Smooth muscle cell (in vitro differentiated cells): Measurements from ENCODE around the gene TTLL9. TPM values are rescaled to one million over a fixed set of nuclear protein-coding genes. Genes with fewer than 3 reads are reported as not detected.

Experiments
- DNase-seq: peaks from one replicate; lab custom pipeline; 2025; ENCODE audit not compliant: unreplicated experiment; lab: John Stamatoyannopoulos, UW
- H2AFZ ChIP-seq: fragments of 200-600 bp; sonication (generic); 2 replicates; pipeline ENCODE4 v1.6.0; 2016; ENCODE audit warnings: antibody characterized with exemption, low read depth, mild to moderate bottlenecking
- H3F3A ChIP-seq: fragments of 200-600 bp; sonication (generic); 2 replicates; pipeline ENCODE4 v1.6.0; 2017; ENCODE audit warnings: antibody characterized with exemption, low read depth
- H3K27ac ChIP-seq: fragments of 200-600 bp; sonication (generic); 2 replicates; pipeline ENCODE4 v1.5.1; 2016; ENCODE audit warnings: low read depth, mild to moderate bottlenecking
- H3K27me3 ChIP-seq: fragments of 200-600 bp; sonication (generic); 2 replicates; pipeline ENCODE4 v1.6.1; 2016; ENCODE audit warnings: low read depth, mild to moderate bottlenecking
- H3K36me3 ChIP-seq: fragments of 200-600 bp; sonication (generic); 2 replicates; pipeline ENCODE4 v1.5.1; 2016; ENCODE audit warnings: low read depth
- H3K4me1 ChIP-seq: fragments of 200-600 bp; sonication (generic); 2 replicates; pipeline ENCODE4 v1.5.1; 2016; ENCODE audit warnings: low read depth
- H3K4me2 ChIP-seq: fragments of 200-600 bp; sonication (generic); 2 replicates; pipeline ENCODE4 v1.6.0; 2016; ENCODE audit warnings: mild to moderate bottlenecking
- H3K4me3 ChIP-seq: fragments of 200-600 bp; sonication (generic); 2 replicates; pipeline ENCODE4 v1.5.1; 2016; ENCODE audit warnings: mild to moderate bottlenecking
- H3K79me2 ChIP-seq: fragments of 200-600 bp; sonication (generic); 2 replicates; pipeline ENCODE4 v1.6.0; 2016; ENCODE audit warnings: low read depth, mild to moderate bottlenecking
- H3K9ac ChIP-seq: fragments of 200-600 bp; sonication (generic); 2 replicates; pipeline ENCODE4 v1.6.0; 2016; ENCODE audit warnings: low read depth
- H3K9me3 ChIP-seq: fragments of 200-600 bp; sonication (generic); replicated peaks from 2 replicates; pipeline ENCODE4 v1.5.1; 2016; ENCODE audit warnings: low read depth
- H4K20me1 ChIP-seq: fragments of 200-600 bp; sonication (generic); 2 replicates; pipeline ENCODE4 v1.6.0; 2016; ENCODE audit warnings: low read depth
- CTCF ChIP-seq: fragments of 200-600 bp; sonication (generic); IDR thresholded peaks from 2 replicates; pipeline ENCODE4 v1.5.1; 2017; ENCODE audit warnings: borderline replicate concordance, mild to moderate bottlenecking, antibody characterized with exemption; ENCODE audit not compliant: insufficient read depth, poor library complexity, severe bottlenecking
- WGBS: methylation state at CpG from one replicate; pipeline ENCODE4 v1.1.7; 2016; ENCODE audit warnings: low lambda C conversion rate; 5-methylcytosine and 5-hydroxymethylcytosine counted together
- polyA plus RNA-seq: library from polyadenylated mRNA; unstranded; fragments of >200 nt; fragmentation: Nextera tagmentation; extraction: Ambion mirVana; gene quantifications from 2 replicates; pipeline ENCODE4 v1.2.1, GENCODE V29; 2016
- total RNA-seq: library from RNA; depleted of rRNA; stranded (reverse); fragments of >200 nt; gene quantifications from 2 replicates; pipeline ENCODE4 v1.2.3, GENCODE V29; 2014

The TTLL9 gene
- total and polyA plus RNA-seq, 2 experiments from 2014 or later: 0.13 TPM; not detected in 1

GRCh38 chr20:31922588-31922987 lies 52.2 kb downstream of the TTLL9 start:
- H3K4me2 ChIP-seq: no peak overlapping the region
- H3K27me3 ChIP-seq: no peaks in the 10 kb centered on the region
- no peak overlapping the region for H3K27ac ChIP-seq
- H2AFZ ChIP-seq: no peak overlapping the region
- H3K9me3 ChIP-seq: no peaks in the 10 kb centered on the region
- H3F3A ChIP-seq: peaks cover 6% of the 10 kb centered on the region
- DNase-seq: no peak
- no peak overlapping the region for H3K9ac ChIP-seq
- H3K4me1 ChIP-seq: no peaks in the 10 kb centered on the region
- no peaks in the 10 kb centered on the region for H4K20me1 ChIP-seq
- no peak for TF ChIP-seq CTCF
- no peak overlapping the region for H3K4me3 ChIP-seq
- no peaks in the 10 kb centered on the region for H3K79me2 ChIP-seq
- 95% methylated on average over 4 of the region's 4 CpGs for WGBS
- no peaks in the 10 kb centered on the region for H3K36me3 ChIP-seq

GRCh38 chr20:31923388-31924331 lies 53.2 kb downstream of the TTLL9 start:
- Histone ChIP-seq H3K4me1 (no peaks in the 10 kb centered on the region), H3K36me3 (no peaks in the 10 kb centered on the region), H2AFZ (no peak overlapping the region), H3K27me3 (no peaks in the 10 kb centered on the region), H3K9ac (no peak overlapping the region), H3K79me2 (no peaks in the 10 kb centered on the region), H3K4me3 (no peak overlapping the region), H3F3A (no peaks in the 10 kb centered on the region), H3K9me3 (no peaks in the 10 kb centered on the region), H4K20me1 (no peaks in the 10 kb centered on the region), H3K27ac (no peak overlapping the region), H3K4me2 (no peak overlapping the region)
- DNase-seq: no peak
- no peak for TF ChIP-seq CTCF
- 63% methylated on average over 13 of the region's 13 CpGs for WGBS

- 95% methylated on average over 8 of the region's 8 CpGs for WGBS
- no peaks in the 10 kb centered on the region for H3F3A ChIP-seq
- H3K79me2 ChIP-seq: no peaks in the 10 kb centered on the region
- no peak overlapping the region for H3K27ac ChIP-seq
- no peak for DNase-seq
- H3K36me3 ChIP-seq: no peaks in the 10 kb centered on the region
- H3K9me3 ChIP-seq: no peaks in the 10 kb centered on the region
- H3K4me2 ChIP-seq: no peak overlapping the region
- no peaks in the 10 kb centered on the region for H4K20me1 ChIP-seq
- no peak overlapping the region for H3K4me3 ChIP-seq
- no peak overlapping the region for H2AFZ ChIP-seq
- no peak for TF ChIP-seq CTCF
- no peaks in the 10 kb centered on the region for H3K27me3 ChIP-seq
- no peaks in the 10 kb centered on the region for H3K4me1 ChIP-seq
- no peak overlapping the region for H3K9ac ChIP-seq
Measured at GRCh38 chr20:31924561-31924960, 54.1 kb downstream of the TTLL9 start.

GRCh38 chr20:31925631-31926030 lies 55.2 kb downstream of the TTLL9 start:
- no peak overlapping the region for H3K4me3 ChIP-seq
- no peak overlapping the region for H3K27ac ChIP-seq
- H3K4me1 ChIP-seq: no peaks in the 10 kb centered on the region
- no peaks in the 10 kb centered on the region for H3K27me3 ChIP-seq
- no peak for DNase-seq
- TF ChIP-seq CTCF: no peak
- no peaks in the 10 kb centered on the region for H3K9me3 ChIP-seq
- no peak overlapping the region for H3K9ac ChIP-seq
- H3K79me2 ChIP-seq: no peaks in the 10 kb centered on the region
- H3K4me2 ChIP-seq: no peak overlapping the region
- H3F3A ChIP-seq: no peaks in the 10 kb centered on the region
- H3K36me3 ChIP-seq: no peaks in the 10 kb centered on the region
- WGBS: 81% methylated on average over 9 of the region's 9 CpGs
- H2AFZ ChIP-seq: no peak overlapping the region
- no peaks in the 10 kb centered on the region for H4K20me1 ChIP-seq
